Suprapubic skin (tissue), 4 donors: ENCODE results near the gene BRS3. TPM values are rescaled to one million over a fixed set of nuclear protein-coding genes. Genes with fewer than 3 reads are reported as not detected.

Source experiments
- DNase-seq, 2 donors: peaks; one replicate each; pipeline ENCODE4 v3.0.0-alpha.2; 2019; ENCODE audit warnings: low spot score in 2 of 2
- H3K27ac ChIP-seq: fragments of 200-600 bp; sonication (generic); one replicate; pipeline ENCODE4 v1.5.1; 2019
- H3K27me3 ChIP-seq: fragments of 200-600 bp; sonication (generic); one replicate; pipeline ENCODE4 v1.5.1; 2019
- H3K36me3 ChIP-seq: fragments of 200-600 bp; sonication (generic); one replicate; pipeline ENCODE4 v1.5.1; 2019
- H3K4me1 ChIP-seq: fragments of 200-600 bp; sonication (generic); one replicate; pipeline ENCODE4 v1.5.1; 2019
- H3K4me3 ChIP-seq: fragments of 200-600 bp; sonication (generic); one replicate; pipeline ENCODE4 v1.5.1; 2019; ENCODE audit warnings: mild to moderate bottlenecking
- H3K9me3 ChIP-seq: fragments of 200-600 bp; sonication (generic); one replicate; pipeline ENCODE4 v1.5.1; 2019
- EP300 ChIP-seq: sonication (generic); formaldehyde crosslinking; IDR thresholded peaks from one replicate; pipeline ENCODE4 v1.6.1; 2017; ENCODE audit warnings: antibody characterized with exemption
- POLR2A ChIP-seq, 2 donors: fragments of 450-650 bp; IDR thresholded peaks; one replicate each; pipeline ENCODE4 v1.6.1; 2017; ENCODE audit warnings: antibody characterized with exemption in 2 of 2, mild to moderate bottlenecking in 2 of 2, moderate library complexity in 2 of 2
- POLR2AphosphoS5 ChIP-seq, 3 donors: sonication (generic); formaldehyde crosslinking; IDR thresholded peaks; one replicate each; pipeline ENCODE4 v1.6.1; 2017; ENCODE audit warnings: antibody characterized with exemption in 3 of 3
- WGBS: methylation state at CpG from one replicate; pipeline ENCODE4 v1.1.5; 2018; 5-methylcytosine and 5-hydroxymethylcytosine counted together
- total RNA-seq, 4 donors: library from RNA; depleted of rRNA; stranded (reverse); fragments of >200 nt; gene quantifications; one replicate each; pipeline ENCODE4 v1.1.0, GENCODE V29; 2016
- TF ChIP-seq, protein P1 (sequence below), 2 donors: fragments of 200-600 bp in 1 of 2; fragments of 450-650 bp in 1 of 2; sonication (generic) in 1 of 2; IDR thresholded peaks; one replicate each; pipeline ENCODE4 v1.5.1; 2016 to 2019; ENCODE audit warnings: antibody characterized with exemption in 2 of 2, mild to moderate bottlenecking in 1 of 2, moderate library complexity in 1 of 2

BRS3 gene
- total RNA-seq, 4 donors from 2014 or later = not detected

DNA sequence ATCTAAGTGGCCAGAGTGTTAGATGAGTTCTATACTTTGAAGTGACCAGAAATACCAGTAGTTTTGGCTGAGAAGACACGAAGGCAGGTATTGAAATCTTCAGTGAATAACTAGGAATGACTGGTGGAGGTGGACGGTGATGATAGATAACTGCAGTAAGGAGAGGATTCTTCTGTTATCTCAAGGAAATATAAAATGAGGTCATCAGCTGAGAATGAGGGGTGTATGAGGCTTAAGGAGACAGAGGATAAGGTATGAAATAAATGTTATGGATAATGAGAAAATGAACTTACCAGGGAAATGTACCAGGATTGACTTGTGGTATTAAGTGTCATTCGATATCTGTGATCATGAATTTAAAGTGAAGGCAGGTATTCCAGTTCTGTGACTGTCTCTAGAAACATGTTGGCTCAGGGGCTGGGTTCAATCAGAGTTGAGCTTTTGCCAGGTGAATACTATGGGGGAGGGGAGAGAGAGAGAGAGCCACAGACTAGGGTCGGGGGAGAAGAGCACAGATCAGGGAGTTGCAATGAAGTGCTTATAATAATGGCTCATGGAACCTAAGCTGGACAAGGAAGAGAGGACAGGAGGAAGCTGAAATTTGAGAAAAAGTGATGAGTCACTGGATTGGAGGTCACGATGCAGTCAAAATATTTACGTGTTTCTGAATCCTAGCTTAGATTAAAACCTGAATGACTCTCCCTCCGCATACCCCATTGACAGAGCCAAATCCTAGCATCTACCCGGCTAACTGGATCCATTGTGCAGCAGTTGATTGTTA, 37.5 kb upstream of the BRS3 start:
- Histone ChIP-seq H3K4me3 (no peak overlapping the region), H3K27me3 (no peaks in the 10 kb centered on the region), H3K27ac (no peak overlapping the region), H3K9me3 (no peaks in the 10 kb centered on the region), H3K36me3 (no peaks in the 10 kb centered on the region), H3K4me1 (no peaks in the 10 kb centered on the region)
- TF ChIP-seq POLR2AphosphoS5 (IDR thresholded peaks at IDR 0.05) = no peak
- TF ChIP-seq, protein P1, sequence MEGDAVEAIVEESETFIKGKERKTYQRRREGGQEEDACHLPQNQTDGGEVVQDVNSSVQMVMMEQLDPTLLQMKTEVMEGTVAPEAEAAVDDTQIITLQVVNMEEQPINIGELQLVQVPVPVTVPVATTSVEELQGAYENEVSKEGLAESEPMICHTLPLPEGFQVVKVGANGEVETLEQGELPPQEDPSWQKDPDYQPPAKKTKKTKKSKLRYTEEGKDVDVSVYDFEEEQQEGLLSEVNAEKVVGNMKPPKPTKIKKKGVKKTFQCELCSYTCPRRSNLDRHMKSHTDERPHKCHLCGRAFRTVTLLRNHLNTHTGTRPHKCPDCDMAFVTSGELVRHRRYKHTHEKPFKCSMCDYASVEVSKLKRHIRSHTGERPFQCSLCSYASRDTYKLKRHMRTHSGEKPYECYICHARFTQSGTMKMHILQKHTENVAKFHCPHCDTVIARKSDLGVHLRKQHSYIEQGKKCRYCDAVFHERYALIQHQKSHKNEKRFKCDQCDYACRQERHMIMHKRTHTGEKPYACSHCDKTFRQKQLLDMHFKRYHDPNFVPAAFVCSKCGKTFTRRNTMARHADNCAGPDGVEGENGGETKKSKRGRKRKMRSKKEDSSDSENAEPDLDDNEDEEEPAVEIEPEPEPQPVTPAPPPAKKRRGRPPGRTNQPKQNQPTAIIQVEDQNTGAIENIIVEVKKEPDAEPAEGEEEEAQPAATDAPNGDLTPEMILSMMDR (IDR thresholded peaks at IDR 0.05) = no peak
- TF ChIP-seq POLR2A (IDR thresholded peaks at IDR 0.05) = no peak
- no peak for TF ChIP-seq EP300
- WGBS = 50% methylated on average over 8 of the region's 8 CpGs
- DNase-seq = no peak

DNA sequence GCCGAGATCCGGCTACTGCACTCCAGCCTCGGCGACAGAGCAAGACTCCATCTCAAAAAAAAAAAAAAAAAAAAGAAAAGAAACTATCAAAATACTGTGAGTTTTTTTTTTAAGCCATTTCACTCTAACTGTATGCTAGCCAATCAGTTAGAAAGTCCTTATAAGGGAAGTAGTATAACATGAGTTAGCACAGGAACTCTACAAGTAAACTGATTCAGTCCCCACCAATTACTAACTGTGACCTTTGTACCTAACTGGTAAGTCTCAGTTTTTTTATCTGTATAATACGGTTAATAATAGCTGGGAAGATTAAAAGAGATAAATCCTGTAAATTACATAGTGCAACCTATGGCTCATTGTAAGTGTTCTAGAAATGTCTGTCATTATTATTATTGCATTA, 35.1 kb upstream of the BRS3 start:
- TF ChIP-seq, protein P1 (IDR thresholded peaks at IDR 0.05) = no peak
- TF ChIP-seq EP300 (no peak), POLR2A (IDR thresholded peaks at IDR 0.05) (no peak), POLR2AphosphoS5 (IDR thresholded peaks at IDR 0.05) (no peak)

DNA sequence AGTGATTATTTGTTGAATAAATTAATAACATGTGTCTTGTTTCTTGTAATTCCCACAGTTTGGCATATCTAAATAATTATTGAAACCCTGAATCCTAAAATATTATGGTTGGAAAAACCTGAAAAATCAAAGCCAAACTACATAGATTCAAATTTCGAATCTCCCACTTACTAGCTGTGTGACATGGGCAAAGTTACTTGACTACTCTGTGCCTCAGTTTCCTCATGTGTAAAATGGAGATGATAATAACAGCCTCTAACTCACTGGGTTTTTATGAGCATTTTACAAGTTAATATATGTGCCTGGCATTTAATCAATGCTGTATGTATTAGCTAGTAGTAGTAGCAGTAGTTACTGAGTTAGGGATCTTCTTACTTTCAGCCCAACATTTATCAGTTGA, 34.6 kb upstream of the BRS3 start:
- no peak overlapping the region for H3K4me3 ChIP-seq
- TF ChIP-seq POLR2A (IDR thresholded peaks at IDR 0.05) (no peak), POLR2AphosphoS5 (IDR thresholded peaks at IDR 0.05) (no peak)
- no peaks in the 10 kb centered on the region for H3K9me3 ChIP-seq
- no peak overlapping the region for H3K27ac ChIP-seq
- no peak for DNase-seq
- H3K4me1 ChIP-seq = no peaks in the 10 kb centered on the region
- WGBS = 56% methylated on average over 1 of the region's 1 CpG
- H3K27me3 ChIP-seq = no peaks in the 10 kb centered on the region
- no peaks in the 10 kb centered on the region for H3K36me3 ChIP-seq

More for the DNA sequence above, 35.1 kb upstream of the BRS3 start:
- H3K27ac ChIP-seq = no peak overlapping the region
- no peaks in the 10 kb centered on the region for H3K9me3 ChIP-seq
- H3K4me1 ChIP-seq = no peaks in the 10 kb centered on the region
- H3K27me3 ChIP-seq = no peaks in the 10 kb centered on the region
- WGBS = 94% methylated on average over 5 of the region's 5 CpGs
- DNase-seq = no peak
- H3K4me3 ChIP-seq = no peak overlapping the region
- H3K36me3 ChIP-seq = no peaks in the 10 kb centered on the region

DNA sequence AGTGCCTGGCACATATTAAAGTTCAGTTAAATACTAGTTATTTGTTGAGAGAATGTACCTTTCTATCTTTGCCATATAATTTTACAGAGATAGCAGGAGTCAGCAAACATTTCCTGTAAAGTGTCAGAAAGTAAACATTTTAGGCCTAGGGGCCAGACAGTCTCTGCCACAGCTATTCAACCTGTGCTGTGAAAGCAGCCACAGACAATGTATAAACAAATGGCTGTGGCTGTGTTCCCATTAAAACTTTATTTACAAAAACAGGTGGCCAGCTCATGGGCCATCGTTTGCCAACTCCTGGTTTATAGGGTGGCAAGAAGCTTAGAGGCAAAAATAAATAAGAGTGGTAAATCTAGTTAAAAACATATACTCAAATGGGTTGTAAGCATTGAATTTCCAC, 34.0 kb upstream of the BRS3 start:
- 39% methylated on average over 1 of the region's 1 CpG for WGBS
- TF ChIP-seq EP300 (no peak), POLR2A (IDR thresholded peaks at IDR 0.05) (no peak), POLR2AphosphoS5 (IDR thresholded peaks at IDR 0.05) (no peak)
- TF ChIP-seq, protein P1 (IDR thresholded peaks at IDR 0.05) = no peak

DNA sequence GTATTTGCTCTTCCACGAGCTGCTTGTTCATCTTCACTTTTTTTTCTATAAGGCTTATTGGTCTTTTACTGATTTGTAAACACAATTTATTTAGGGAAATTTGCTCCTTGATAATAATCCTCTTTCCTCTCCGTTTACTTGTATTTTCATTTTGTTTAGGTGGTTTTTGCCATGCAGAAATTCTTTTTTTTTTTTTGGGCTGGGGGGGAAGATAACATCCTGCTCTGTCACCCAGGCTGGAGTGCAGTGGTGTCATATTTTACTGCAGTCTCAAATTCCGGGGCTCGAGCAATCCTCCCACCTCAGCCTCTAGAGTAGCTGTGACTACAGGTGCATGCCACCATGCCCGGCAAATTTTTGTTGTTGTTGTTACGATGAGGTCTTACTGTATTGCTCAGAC, 31.6 kb upstream of the BRS3 start:
- TF ChIP-seq POLR2A (IDR thresholded peaks at IDR 0.05) = no peak
- TF ChIP-seq EP300 = no peak
- TF ChIP-seq, protein P1 (IDR thresholded peaks at IDR 0.05) = no peak
- TF ChIP-seq POLR2AphosphoS5 (IDR thresholded peaks at IDR 0.05) = no peak
- Histone ChIP-seq H3K4me3 (no peak overlapping the region), H3K4me1 (no peaks in the 10 kb centered on the region), H3K9me3 (no peaks in the 10 kb centered on the region), H3K36me3 (no peaks in the 10 kb centered on the region), H3K27ac (no peak overlapping the region), H3K27me3 (no peaks in the 10 kb centered on the region)
- no peak for DNase-seq
- 70% methylated on average over 6 of the region's 6 CpGs for WGBS

More for the DNA sequence above, 34.0 kb upstream of the BRS3 start:
- Histone ChIP-seq H3K27ac (no peak overlapping the region), H3K4me1 (no peaks in the 10 kb centered on the region), H3K36me3 (no peaks in the 10 kb centered on the region), H3K27me3 (no peaks in the 10 kb centered on the region), H3K4me3 (no peak overlapping the region), H3K9me3 (no peaks in the 10 kb centered on the region)
- no peak for DNase-seq
